Tibial artery (tissue), 4 donors: ENCODE results near the gene IQGAP2.

ENCODE experiments used
- DNase-seq, 2 donors: peaks; one replicate each; pipeline ENCODE4 v3.0.0-alpha.2; 2019
- H3K27ac ChIP-seq, 2 donors: fragments of 200-600 bp; sonication (generic) in 1 of 2; 1 replicate in 1 of 2; 2 replicates in 1 of 2; pipeline ENCODE4 v1.5.1; 2018 to 2019; ENCODE audit warnings: mild to moderate bottlenecking in 1 of 2
- H3K27me3 ChIP-seq, 2 donors: fragments of 200-600 bp; sonication (generic) in 1 of 2; one replicate each; pipeline versions ENCODE4 v1.5.1 to v1.6.0; 2016 to 2019
- H3K36me3 ChIP-seq, 3 donors: fragments of 200-600 bp; sonication (generic) in 2 of 3; one replicate each; pipeline ENCODE4 v1.5.1; 2016 to 2019; ENCODE audit warnings: mild to moderate bottlenecking in 2 of 3
- H3K4me1 ChIP-seq, 4 donors: fragments of 200-600 bp; sonication (generic) in 2 of 4; 1 replicate in 3 of 4; 2 replicates in 1 of 4; pipeline ENCODE4 v1.5.1; 2016 to 2019
- H3K4me3 ChIP-seq, 2 donors: fragments of 200-600 bp; sonication (generic) in 1 of 2; 1 replicate in 1 of 2; 2 replicates in 1 of 2; pipeline ENCODE4 v1.5.1; 2018 to 2019; ENCODE audit warnings: mild to moderate bottlenecking in 2 of 2
- H3K9me3 ChIP-seq, 3 donors: fragments of 200-600 bp; sonication (generic) in 1 of 3; one replicate each; pipeline ENCODE4 v1.5.1; 2016 to 2019
- intact Hi-C: fragments of 100-400 bp; cut with DNase I; formaldehyde crosslinking; loops from one replicate; pipeline ENCODE4 v1.15.0; 2023; ENCODE audit warnings: low total_unique reads
- TF ChIP-seq, protein P1 (sequence below), 2 experiments: fragments of 200-600 bp in 1 of 2; fragments of 450-650 bp in 1 of 2; IDR thresholded peaks; one replicate each; pipeline ENCODE4 v1.5.1; 2017 to 2019; ENCODE audit warnings: antibody characterized with exemption in 2 of 2, mild to moderate bottlenecking in 1 of 2, moderate library complexity in 1 of 2

The IQGAP2 gene

DNA sequence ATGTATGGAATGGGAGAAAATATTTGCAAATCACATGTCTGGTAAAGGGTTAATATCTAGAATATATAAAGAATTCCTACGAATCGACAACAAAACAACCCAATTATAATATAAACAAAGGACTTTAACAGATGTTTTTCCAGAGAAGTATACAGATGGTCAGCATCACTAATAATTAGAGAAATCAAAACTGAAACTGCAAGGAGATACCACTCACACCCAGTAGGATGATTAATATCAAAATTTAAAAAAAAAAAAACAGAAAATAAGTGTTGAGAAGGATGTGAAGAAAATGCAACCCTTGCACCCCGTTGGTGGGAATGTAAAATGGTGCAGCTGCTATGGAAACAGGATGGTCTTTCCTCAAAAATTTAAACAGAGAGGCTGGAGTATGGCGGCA lies 278.2 kb downstream of the IQGAP2 start:
- Histone ChIP-seq H3K4me1 (no peaks in the 10 kb centered on the region), H3K9me3 (no peaks in the 10 kb centered on the region), H3K27ac (no peak overlapping the region), H3K36me3 (no peaks in the 10 kb centered on the region), H3K27me3 (no peaks in the 10 kb centered on the region), H3K4me3 (no peak overlapping the region)
- TF ChIP-seq, protein P1, sequence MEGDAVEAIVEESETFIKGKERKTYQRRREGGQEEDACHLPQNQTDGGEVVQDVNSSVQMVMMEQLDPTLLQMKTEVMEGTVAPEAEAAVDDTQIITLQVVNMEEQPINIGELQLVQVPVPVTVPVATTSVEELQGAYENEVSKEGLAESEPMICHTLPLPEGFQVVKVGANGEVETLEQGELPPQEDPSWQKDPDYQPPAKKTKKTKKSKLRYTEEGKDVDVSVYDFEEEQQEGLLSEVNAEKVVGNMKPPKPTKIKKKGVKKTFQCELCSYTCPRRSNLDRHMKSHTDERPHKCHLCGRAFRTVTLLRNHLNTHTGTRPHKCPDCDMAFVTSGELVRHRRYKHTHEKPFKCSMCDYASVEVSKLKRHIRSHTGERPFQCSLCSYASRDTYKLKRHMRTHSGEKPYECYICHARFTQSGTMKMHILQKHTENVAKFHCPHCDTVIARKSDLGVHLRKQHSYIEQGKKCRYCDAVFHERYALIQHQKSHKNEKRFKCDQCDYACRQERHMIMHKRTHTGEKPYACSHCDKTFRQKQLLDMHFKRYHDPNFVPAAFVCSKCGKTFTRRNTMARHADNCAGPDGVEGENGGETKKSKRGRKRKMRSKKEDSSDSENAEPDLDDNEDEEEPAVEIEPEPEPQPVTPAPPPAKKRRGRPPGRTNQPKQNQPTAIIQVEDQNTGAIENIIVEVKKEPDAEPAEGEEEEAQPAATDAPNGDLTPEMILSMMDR (IDR thresholded peaks at IDR 0.05) = no peak
- intact Hi-C loops = no loop called here
- no peak for DNase-seq

DNA sequence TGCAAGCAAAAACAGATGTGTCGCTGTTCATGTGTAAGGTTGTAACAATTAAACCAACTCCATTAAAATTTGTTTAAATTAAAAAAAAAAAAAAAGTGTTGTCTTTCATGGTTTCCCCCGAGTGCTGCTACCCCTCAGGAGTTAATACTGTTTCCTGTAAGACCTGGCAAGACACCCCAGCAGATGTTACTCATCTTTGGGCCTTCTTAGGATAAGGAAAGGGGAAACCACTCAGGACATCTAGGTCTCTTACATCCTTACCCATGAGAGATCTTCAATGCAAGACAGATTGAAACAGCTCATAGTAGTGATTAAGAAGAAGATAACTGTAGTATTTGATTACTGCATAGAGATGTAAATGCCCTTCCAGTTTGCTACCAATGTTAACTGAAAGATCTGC lies 279.3 kb downstream of the IQGAP2 start:
- no peak for DNase-seq
- no peaks in the 10 kb centered on the region for H3K36me3 ChIP-seq
- TF ChIP-seq, protein P1 (IDR thresholded peaks at IDR 0.05) = no peak
- no peaks in the 10 kb centered on the region for H3K4me1 ChIP-seq
- no peaks in the 10 kb centered on the region for H3K9me3 ChIP-seq
- no peak overlapping the region for H3K4me3 ChIP-seq
- intact Hi-C loops = no loop called here
- H3K27ac ChIP-seq = no peak overlapping the region
- H3K27me3 ChIP-seq = no peaks in the 10 kb centered on the region

DNA sequence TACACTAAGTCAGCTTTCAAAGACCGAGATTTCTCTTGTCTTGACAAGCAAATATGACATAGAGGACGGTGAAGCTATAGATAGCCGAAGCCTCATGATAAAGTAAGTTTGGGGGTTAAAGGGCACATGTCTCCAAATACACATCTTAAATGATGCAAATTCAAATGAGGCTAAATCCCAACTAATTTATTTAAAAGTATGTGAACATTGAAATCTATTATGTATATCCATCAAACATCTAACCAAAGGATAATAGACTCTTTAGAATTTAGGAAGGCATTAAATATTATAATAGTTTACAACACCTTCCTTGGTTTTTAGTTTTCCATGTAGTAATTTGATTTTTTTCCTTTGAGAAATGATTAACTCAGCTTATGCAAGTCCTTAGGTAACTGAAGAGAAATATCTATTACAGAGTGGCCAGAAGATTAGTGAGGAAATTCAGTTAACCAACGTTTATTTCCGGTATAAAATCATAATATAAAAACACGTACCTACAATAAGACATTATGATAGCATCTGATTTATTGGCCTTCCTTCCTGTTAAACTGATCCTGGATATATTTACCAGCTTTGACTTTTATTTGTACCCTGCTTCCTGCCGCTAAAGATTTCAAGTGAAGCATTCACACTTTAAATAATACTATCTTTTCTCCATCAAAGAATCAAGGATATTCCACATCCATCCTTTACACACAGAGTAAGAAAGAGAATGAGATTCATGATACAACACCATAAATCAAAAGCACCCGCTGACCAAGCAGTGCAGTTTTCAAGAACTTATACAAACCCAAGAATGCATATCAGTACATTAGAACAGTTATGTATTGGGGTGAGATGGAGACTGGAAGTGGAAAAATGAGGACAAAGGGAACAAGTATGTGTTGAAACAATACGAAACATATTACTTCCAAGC lies 281.0 kb downstream of the IQGAP2 start:
- no peak overlapping the region for H3K4me3 ChIP-seq
- peaks cover 0 to 4% (median 0%) of the 10 kb centered on the region in 4 donors for H3K4me1 ChIP-seq
- no peak for DNase-seq
- H3K27ac ChIP-seq = no peak overlapping the region
- TF ChIP-seq, protein P1 (IDR thresholded peaks at IDR 0.05) = no peak
- no peaks in the 10 kb centered on the region for H3K27me3 ChIP-seq
- no peaks in the 10 kb centered on the region for H3K9me3 ChIP-seq
- intact Hi-C loops = no loop called here
- H3K36me3 ChIP-seq = no peaks in the 10 kb centered on the region

DNA sequence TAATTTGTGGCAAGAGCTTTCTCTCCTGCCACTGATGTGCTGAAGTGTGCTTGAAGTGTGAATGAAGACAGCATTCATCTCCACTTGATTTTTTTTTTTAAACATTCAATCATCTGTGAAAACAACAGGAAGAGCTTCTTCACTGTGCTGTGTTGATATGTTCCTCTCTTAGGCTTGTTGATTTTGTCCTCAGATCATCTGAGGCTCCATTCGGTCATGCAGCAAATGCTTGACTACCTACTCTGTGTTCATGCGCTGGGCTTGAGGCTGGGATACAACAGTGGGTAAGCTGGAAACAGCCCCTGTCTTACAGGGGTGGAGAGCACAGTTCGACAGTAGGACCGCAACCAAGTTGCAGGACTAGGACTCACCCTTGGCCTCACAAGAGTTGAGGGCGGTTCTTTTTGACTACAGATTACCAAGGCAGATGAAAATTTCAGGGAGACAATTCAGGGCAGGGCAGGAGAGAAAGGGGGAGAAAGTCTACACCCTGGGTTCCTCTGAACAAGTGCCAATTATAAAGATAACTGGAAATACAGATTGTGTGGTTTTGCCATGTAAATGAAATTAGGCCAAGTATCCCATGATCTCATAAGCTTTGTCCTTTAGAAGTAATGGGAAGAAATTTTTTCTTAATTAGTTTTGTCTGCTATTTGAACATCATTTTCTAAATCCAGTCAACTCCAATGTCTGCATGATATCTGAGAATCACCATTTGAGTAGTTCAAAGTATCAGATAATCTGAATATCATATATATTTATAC lies 281.9 kb downstream of the IQGAP2 start:
- TF ChIP-seq, protein P1 (IDR thresholded peaks at IDR 0.05) = no peak
- no peak overlapping the region for H3K27ac ChIP-seq
- DNase-seq = no peak
- H3K27me3 ChIP-seq = no peaks in the 10 kb centered on the region
- intact Hi-C loops = no loop called here
- H3K4me3 ChIP-seq = no peak overlapping the region
- no peaks in the 10 kb centered on the region for H3K36me3 ChIP-seq
- no peaks in the 10 kb centered on the region for H3K9me3 ChIP-seq
- peaks cover 0 to 12% (median 4%) of the 10 kb centered on the region in 4 donors for H3K4me1 ChIP-seq

DNA sequence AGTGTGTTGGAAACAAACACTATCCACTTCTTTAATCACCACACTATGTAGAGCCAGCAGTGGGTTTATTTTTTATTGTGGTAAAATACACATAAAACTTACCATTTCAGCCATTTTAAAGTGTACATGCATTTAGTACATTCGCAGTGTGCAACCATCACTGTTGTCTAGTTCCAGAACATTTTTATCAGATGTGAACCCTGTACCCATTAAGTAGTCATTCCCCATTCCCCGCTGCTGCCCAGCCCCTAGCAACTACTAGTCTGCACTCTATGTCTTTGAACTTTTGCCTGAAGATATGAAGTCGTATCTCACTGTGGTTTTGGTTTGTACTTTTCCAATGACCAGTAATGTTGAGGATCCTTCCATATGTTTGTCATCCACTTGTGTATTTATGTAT lies 282.6 kb downstream of the IQGAP2 start:
- DNase-seq = no peak
- no peaks in the 10 kb centered on the region for H3K9me3 ChIP-seq
- TF ChIP-seq, protein P1 (IDR thresholded peaks at IDR 0.05) = no peak
- H3K27ac ChIP-seq = no peak overlapping the region
- intact Hi-C loops = no loop called here
- H3K4me1 ChIP-seq = peaks cover 0 to 19% (median 8%) of the 10 kb centered on the region in 4 donors
- no peak overlapping the region for H3K4me3 ChIP-seq
- H3K36me3 ChIP-seq = no peaks in the 10 kb centered on the region
- no peaks in the 10 kb centered on the region for H3K27me3 ChIP-seq
